ENCODE results near the gene EYA4.

The EYA4 gene

GRCh38 chr6:133223452-133224029 is 17.6 kb upstream of the EYA4 start:
- no peak for TF ChIP-seq CTCF (IDR thresholded peaks at IDR 0.05; ENCODE audit: extremely low read depth, insufficient read depth, missing control alignments)
- DNase-seq (ENCODE audit: low spot score), result no peak
- in situ Hi-C loops (cut with MboI; ENCODE audit: low pct_unique_long_range_greater_than_20kb, low sequenced_read_pairs, unreplicated experiment), result no loop called here

GRCh38 chr6:133225560-133225959 is 15.6 kb upstream of the EYA4 start:
- no peak for TF ChIP-seq CTCF (IDR thresholded peaks at IDR 0.05; ENCODE audit: extremely low read depth, insufficient read depth, missing control alignments)
- in situ Hi-C loops (cut with MboI; ENCODE audit: low pct_unique_long_range_greater_than_20kb, low sequenced_read_pairs, unreplicated experiment), result no loop called here
- no peak for DNase-seq (ENCODE audit: low spot score)

- no peak for TF ChIP-seq CTCF (IDR thresholded peaks at IDR 0.05; ENCODE audit: extremely low read depth, insufficient read depth, missing control alignments)
- in situ Hi-C loops (cut with MboI; ENCODE audit: low pct_unique_long_range_greater_than_20kb, low sequenced_read_pairs, unreplicated experiment), result no loop called here
- DNase-seq (ENCODE audit: low spot score), result no peak
Observed at GRCh38 chr6:133227344-133227743, 13.8 kb upstream of the EYA4 start.

GRCh38 chr6:133230052-133230451 is 11.1 kb upstream of the EYA4 start:
- no peak for DNase-seq (ENCODE audit: low spot score)
- in situ Hi-C loops (cut with MboI; ENCODE audit: low pct_unique_long_range_greater_than_20kb, low sequenced_read_pairs, unreplicated experiment), result no loop called here
- TF ChIP-seq CTCF (IDR thresholded peaks at IDR 0.05; ENCODE audit: extremely low read depth, insufficient read depth, missing control alignments), result no peak

- no peak for TF ChIP-seq CTCF (IDR thresholded peaks at IDR 0.05; ENCODE audit: extremely low read depth, insufficient read depth, missing control alignments)
- no peak for DNase-seq (ENCODE audit: low spot score)
- in situ Hi-C loops (cut with MboI; ENCODE audit: low pct_unique_long_range_greater_than_20kb, low sequenced_read_pairs, unreplicated experiment), result no loop called here
Observed at GRCh38 chr6:133235221-133235620, 5.9 kb upstream of the EYA4 start.

GRCh38 chr6:133236932-133237331 is 4.2 kb upstream of the EYA4 start:
- no peak for DNase-seq (ENCODE audit: low spot score)
- TF ChIP-seq CTCF (IDR thresholded peaks at IDR 0.05; ENCODE audit: extremely low read depth, insufficient read depth, missing control alignments), result no peak
- in situ Hi-C loops (cut with MboI; ENCODE audit: low pct_unique_long_range_greater_than_20kb, low sequenced_read_pairs, unreplicated experiment), result no loop called here
